Measurements from ENCODE around the gene ZBTB24.

ZBTB24 gene

DNA sequence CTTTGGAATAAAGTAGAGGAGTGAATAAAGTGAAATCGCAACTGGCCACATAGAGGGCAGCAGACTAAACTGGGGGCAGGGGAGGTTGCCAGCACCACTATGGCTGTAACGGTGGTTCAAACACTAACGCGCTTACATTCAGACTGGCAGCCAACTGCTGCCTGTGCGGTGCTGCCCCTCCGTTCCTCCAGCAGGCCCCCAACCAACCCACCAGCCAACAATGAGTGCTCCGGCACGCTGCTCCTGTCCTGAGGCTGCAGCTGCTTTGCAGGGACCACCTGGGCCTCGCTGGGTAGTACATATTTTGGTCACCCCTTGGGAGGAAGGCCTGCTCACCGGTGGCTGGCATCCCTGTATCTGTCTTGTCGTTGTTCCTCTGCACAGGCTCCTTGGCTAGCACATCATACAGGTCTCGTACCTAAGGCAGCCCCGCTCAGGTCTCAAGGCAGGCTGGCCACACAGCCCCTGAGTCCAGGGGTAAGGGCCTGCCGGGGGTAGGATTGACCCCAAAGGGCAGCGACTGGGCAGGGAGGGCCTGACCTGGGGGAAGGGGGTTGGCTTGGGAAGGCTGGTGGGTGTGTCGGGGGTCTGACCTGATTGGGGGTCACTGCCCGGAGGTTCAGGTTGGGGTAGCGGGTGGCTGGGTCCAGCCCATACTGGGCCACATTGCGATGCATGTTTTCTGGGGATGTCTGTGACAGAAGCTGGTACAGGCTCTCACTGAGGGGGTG lies 33.8 kb downstream of the ZBTB24 start:
- FAIRE-seq, result no peak

DNA sequence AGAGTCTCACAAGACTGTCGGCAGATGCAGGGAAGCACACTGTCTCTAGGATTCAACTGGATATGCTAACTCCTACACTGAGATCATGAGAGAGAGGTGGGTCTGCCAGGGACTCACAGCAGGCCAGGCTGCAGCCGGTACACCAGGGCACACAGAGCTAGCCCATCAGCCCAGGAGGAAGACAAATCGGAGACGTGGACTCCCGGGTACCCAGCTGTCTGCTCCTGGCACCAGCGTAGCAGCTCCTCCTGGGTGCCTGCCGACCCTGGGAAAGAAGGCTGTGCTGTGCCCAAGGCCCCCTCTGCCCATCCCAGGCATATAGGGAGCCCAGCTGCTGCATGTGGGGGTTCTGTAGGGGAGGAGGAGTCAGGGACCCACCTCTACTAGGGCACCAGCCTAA lies 34.4 kb downstream of the ZBTB24 start:
- FAIRE-seq, result no peak

DNA sequence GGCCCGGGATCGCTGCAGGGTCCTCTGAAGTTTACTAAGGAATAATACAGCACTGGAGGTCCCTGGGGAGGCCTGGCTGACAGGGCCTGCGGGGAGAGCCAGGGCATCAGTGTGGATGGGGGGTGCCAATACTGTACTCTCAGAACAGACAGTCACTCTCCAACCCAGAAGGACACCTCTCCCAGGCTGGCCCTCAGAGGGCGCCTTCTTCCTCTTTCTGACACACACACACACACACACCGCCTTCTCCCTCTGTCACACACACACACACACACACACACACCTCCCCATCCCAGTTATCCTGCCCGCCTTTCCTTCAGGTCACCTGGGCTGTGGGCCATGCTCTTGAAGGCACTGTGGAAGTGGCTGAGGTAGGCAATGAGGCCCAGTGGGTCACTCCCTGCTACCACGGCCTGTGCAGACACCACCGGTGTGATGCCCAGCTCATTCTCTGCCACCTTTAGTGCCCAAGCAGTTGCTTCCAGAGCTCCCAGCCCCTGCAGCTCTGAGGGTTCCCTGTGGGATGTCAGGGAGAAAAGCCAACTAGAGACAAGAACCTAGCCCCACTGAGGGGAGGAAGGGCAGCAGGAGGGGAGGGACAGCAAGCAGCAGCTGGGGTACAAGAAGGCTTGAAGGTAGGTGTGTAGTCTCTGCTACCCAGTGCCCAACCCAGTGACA lies 35.0 kb downstream of the ZBTB24 start:
- FAIRE-seq, result no peak

DNA sequence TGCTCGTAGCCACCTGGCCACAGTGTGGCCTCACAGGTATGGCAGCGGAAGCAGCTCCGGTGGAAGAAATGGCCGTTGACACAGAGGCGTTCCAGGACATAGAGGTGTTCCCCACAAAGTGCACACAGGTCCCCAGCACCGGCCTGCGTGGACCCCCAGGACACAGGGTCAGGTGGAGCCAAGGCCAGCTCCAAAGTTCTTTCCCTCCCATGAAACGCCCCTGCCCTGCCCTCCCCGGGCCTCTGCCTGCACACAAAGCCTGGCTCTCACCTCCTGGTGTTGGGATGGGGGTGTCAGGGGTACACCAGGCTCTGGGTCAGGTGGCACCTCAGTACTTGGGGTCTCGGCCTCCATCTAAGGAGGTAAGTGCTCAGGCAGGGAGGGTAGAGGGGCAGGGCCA lies 35.9 kb downstream of the ZBTB24 start:
- FAIRE-seq, result no peak

DNA sequence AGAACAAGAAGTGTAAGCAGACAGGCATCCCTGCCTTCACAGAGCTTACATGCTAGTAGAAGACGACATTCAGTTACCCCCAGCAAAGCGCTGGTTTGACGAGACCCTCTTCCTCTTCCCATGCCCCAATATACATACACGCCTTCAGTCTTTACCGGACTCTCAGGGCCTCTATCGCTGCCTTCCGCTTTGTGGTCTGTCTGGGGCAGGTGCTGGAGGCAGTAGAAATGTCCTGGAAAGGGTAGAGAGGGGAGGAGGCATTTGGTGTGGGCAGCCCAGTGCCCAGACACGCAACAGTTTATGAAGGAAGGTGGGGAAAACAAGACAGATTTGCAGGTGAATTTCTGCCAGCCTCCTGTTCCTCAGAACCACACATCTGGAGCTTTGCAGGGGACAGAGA lies 36.5 kb downstream of the ZBTB24 start:
- FAIRE-seq, result no peak

DNA sequence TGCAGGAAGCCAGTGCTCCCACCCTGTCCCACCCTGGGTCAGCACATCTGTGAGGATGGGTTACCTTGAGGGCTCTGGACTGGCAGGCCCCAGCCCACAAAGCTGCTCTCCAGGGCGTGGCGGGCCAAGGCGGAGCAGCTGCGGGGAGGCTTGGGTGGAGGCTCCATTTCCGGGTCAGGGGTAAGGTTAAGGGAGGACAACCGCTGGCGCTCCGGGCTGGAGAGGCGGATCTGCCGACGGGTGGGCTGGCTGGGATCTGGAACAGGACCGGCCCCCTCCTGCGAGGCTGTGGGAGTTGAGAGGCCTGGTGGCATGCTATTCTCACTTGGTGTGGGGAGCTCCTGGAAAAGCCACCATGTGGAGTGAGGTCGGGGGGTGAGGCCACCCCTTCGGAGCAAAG lies 36.9 kb downstream of the ZBTB24 start:
- FAIRE-seq, result no peak

DNA sequence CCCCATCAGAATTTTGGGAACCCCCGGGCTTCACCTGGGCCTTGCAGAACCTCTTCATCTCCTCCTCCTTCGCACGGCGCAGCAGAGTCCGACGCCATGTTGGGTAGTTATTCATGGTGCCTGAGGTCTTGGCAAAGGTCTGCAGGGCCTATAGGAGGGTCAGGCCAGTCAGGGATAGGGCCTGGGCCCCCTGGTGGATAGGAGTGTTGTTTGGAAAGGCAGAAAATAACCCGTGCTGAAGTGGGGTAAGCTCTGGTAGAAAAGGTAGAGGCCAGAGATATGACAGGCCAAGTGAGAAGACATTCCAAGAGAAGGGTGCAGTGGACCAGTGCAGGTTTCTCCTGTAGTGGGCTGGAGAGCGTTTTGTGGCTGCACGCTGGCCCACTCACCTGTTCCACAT lies 37.6 kb downstream of the ZBTB24 start:
- FAIRE-seq, result no peak

DNA sequence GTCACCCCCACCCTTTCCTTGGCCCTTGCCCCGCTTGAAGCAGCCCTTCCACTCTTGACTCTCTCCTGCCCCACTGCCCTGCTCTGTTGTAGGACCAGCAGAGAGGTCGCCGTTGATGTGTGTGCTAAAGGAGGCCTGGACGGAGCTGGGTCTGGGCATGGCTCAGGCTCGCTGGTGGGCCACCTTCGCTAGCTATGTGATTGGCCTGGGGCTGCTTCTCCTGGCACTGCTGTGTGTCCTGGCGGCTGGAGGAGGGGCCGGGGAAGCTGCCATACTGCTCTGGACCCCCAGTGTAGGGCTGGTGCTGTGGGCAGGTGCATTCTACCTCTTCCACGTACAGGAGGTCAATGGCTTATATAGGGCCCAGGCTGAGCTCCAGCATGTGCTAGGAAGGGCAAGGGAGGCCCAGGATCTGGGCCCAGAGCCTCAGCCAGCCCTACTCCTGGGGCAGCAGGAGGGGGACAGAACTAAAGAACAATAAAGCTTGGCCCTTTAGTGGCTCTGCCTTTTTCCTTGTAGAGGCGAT lies 39.5 kb downstream of the ZBTB24 start:
- FAIRE-seq, result no peak

DNA sequence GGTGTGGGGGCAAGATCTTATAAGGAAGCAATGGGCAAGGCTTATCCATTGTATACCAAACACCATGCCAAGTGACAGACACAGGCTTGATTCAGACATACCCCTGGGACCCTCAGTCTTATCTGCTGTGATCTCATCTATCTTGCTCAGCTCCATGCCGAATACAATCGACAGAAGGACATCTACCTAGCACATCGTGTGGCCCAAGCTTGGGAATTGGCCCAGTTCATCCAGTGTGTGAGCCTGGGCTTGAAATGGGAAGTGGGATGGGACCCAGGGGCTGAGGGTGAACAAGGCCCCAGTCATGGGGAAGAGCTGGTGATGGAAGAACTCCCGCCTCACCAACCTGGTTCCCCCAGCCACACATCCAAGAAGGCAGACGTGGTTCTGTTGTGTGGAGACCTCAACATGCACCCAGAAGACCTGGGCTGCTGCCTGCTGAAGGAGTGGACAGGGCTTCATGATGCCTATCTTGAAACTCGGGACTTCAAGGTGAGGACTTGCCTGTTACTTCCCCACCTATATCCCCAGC lies 40.6 kb downstream of the ZBTB24 start:
- no peak for FAIRE-seq

DNA sequence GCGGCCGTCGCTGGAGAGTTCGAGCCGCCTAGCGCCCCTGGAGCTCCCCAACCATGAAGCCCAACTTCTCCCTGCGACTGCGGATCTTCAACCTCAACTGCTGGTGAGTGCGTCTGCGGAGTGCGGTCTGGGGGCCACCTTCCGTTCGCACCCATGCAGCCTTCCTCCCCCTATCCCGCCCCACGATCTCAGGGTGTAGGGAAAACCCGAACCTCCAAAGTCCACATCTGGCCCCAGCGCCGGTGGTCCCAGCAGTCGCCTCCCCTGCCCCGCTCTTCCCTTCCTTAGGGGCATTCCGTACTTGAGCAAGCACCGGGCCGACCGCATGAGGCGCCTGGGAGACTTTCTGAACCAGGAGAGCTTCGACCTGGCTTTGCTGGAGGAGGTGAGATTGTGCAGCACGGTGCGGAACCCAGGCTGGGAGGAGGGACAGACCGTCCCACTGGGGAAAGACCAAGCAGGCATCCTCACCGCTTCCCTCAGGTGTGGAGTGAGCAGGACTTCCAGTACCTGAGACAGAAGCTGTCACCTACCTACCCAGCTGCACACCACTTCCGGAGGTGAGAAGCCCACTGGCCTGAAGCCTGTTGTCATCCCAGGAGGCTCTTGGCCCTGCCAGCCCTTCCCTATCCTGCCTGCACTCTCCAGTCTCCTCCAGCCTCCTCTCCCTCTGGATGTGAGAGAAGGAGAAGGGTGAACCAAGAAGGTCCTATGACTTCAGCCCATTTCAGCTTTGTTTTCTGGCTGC lies 41.8 kb downstream of the ZBTB24 start:
- FAIRE-seq, result no peak

DNA sequence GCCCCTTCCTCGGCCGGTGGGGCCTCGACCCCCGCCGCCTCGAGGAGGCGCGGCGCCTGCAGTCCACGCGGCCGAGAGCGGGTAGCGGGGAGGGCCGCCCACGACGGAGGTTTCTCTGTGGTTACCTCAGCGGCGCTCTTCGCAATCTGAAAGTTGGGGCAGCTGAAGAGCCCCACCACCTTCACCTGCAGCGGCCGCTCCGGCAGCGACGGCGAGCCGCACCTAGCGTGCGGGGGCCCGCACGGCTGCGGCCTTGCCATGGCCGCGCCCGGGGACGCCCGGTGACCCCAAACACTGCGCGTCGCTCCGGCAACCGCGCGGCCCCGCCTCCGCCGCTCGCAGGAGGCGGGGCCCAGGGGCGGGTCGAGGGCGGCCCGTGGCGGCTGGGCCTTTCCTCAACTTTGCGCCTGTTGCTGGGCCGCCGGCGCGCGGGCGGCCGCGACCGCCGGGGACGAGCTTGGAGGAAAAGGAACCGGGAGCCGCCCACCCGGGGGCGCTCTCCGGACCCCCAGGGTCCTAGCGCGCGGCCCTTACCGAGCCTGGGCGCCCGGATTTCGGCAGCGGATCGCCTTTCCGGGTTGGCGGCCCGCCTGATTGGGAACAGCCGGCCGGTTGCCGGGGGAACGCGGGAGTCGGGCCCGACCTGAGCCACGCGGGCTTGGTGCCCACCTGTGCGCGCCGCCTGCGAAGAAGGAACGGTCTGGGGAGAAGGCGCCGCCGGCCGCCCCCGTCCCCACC lies 42.5 kb downstream of the ZBTB24 start, which contains the start of the genes PPIL6 and SMPD2:
PPIL6 (minus strand) TSS at position 298 of the 738 bp plus-strand sequence; CDS start at position 260, 38 bp downstream.
SMPD2 (plus strand) TSS at position 394 of the 738 bp plus-strand sequence. CDS start 398 bp downstream, outside the sequence.
- FAIRE-seq, result no peak

DNA sequence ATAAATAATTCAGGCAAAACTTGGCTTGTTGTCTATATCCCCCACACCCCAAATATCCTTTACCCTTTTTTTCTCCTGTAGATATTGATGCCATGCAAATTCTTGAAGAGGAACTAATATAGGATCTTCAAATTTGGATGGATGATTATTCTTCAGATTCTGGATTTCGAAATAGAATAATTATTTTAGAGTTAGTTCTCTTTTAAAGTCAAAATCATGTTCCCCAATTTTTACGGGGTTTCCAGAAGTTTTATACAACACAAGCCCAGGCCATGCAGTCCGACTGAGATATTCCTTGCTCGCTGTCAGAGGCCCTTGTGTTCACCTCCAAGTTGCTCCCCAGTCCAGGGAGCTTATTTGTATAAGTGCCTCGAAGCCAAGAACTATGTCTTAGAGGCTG lies 47.0 kb downstream of the ZBTB24 start:
- FAIRE-seq, result no peak

DNA sequence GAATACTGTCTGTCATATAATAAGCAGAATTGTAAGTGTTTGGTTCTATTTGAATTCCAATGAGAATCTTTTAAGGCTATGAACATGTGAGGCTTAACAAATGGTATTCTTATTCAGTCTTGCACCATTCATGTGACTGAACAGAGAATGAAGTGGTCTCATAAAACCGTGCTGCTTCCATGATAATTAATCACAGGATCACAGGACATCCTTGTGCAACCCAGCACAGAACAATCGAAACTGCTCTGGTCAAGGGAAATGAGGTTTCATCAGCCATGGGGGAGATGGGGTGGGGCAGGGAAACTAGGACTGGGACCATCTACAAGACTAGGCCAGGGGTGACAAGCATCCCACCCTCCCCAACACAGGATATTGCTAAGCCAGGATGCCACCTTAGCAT lies 48.6 kb downstream of the ZBTB24 start:
- FAIRE-seq, result no peak

DNA sequence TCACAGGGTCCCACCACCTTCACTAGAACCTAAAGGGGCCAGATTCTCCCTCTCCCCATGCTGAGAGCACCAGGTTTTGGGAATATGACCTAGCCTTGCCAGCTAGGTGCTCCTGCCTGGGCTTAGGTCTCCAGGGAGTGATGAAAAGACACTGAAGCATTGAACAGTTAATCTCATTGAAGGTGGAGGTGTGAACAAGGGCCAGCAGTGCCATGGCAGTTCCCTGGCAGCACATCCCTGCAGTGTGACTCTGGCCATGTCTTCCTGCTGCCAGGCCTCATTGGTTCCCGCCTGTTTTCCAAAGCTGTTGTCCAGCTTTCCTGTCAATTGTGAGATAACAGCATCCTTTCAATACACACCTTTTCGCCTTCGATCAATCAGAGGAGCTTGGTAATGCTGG lies 53.5 kb downstream of the ZBTB24 start:
- FAIRE-seq, result no peak

DNA sequence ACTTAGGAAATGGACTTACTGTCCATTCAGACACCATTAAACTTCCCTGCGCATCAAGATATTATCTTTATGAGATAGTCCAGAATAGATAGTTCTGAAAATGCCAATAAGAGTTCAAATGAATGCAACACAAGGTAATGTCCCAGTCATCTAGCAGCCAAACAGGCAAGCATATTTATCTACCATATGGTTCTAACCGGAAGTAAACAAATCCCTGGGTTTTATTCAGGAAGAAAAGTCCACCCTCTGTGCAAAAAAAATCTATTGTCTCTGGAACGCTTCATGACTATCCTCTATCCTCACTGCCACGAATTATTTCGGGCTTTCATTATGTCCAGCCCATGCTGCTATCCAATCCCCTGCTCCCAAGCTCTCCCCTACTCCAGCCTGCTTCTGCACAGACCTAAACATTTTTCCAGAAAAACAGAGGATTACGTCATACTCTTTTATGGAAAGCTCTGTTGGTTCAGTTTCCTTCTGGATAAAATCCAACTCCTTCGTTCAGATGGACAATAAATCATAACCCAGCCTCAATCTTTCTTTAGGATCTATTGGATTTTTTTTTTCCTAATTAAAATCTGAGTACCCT lies 54.0 kb downstream of the ZBTB24 start:
- no peak for FAIRE-seq

DNA sequence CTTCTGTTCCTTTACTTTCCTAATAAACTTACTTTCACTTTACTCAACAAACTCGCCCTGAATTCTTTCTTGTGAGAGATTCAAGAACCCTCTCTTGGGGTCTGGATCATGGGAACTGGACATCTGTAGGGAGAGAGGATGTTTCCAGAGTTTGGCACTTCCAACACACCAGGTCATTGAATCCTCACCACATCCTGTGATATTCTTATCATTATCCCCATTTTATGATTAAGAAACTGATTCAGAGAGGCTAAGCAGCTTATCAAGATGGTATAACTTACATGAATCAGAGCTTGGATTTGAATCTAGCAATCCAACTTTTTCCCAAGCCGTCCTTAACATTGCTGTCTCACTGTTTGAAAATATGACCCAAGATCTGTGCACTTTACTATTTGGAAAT lies 58.1 kb downstream of the ZBTB24 start:
- no peak for FAIRE-seq

DNA sequence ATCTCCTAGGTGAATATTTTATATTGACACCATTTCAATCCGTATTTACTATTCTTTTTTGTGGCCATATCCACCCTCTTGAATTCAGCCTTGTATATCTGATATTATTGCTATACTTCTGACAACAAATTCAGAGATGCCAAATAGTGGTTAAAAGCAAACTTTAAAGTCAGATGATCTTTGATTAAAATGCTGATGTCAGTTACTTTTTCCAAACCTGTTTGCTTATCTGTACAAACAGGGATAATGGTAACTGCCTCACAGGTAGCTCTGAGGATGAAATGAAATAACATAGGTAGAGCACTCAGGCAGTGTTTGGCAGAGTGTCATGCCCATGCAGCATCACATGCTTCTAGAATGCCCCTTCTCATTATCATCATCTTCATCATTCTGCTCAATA lies 61.8 kb downstream of the ZBTB24 start:
- FAIRE-seq, result no peak

DNA sequence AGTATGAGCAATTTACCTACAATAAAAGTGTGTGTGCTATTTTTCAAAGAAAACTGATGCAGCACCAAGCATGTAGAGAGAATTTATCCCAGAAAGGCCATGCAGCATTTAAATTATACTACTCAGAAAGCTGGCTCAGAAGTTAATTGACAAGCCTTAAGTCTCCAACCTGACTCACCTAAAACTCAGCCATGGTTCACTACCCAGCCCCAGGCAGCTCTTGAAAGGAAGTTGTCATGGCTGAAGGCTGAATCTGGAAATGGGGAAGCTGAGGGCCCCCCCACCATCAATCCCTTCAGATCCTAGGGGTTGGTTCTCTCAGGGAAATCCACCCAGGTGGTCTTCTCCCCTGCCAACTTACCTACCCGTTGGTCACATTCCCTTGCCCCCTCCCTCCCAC lies 62.3 kb downstream of the ZBTB24 start:
- no peak for FAIRE-seq

DNA sequence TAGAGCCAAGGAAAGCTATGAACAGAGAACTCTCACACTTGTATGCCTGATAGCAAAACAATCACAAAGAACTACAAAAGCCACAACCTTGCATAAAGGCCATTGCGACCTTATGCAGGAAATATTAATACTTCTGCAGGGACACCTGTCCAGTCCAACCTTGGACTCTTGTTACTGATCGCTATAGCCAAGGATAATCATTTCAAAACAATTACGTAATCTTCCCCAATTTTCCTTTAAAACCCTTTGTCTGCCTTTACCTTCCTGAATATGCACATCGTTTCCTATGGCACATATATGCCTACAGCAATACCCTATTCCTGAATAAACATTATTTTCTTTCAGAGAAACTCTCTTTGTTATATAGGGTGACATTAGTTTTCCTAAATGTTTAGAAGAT lies 65.4 kb downstream of the ZBTB24 start:
- FAIRE-seq, result no peak

Measured in G401.6 (cell line).